NCI-H128 (cell line): ENCODE measurements around the gene TMEM208.

Experiments used
- DNase-seq: peaks from one replicate; lab custom pipeline; 2025; ENCODE audit not compliant: unreplicated experiment; lab: John Stamatoyannopoulos, UW

The TMEM208 gene

GRCh38 chr16:67234180-67234597 is 7.3 kb downstream of the TMEM208 start:
- no peak for DNase-seq

GRCh38 chr16:67235816-67236562 is 9.1 kb downstream of the TMEM208 start:
- DNase-seq: no peak

GRCh38 chr16:67236563-67237395 is 9.8 kb downstream of the TMEM208 start:
- no peak for DNase-seq

- DNase-seq: no peak
These were observed 10.7 kb downstream of the TMEM208 start for GRCh38 chr16:67237396-67238277.

- no peak for DNase-seq
These were observed 11.3 kb downstream of the TMEM208 start for GRCh38 chr16:67238278-67238575.

- DNase-seq: no peak
These were observed 12.0 kb downstream of the TMEM208 start for GRCh38 chr16:67238806-67239470.

GRCh38 chr16:67240506-67240905 is 13.6 kb downstream of the TMEM208 start:
- no peak for DNase-seq

GRCh38 chr16:67241008-67241900 is 14.3 kb downstream of the TMEM208 start:
- no peak for DNase-seq

- DNase-seq: no peak
These were observed 15.3 kb downstream of the TMEM208 start for GRCh38 chr16:67242138-67242730.

GRCh38 chr16:67243481-67243880 is 16.6 kb downstream of the TMEM208 start:
- no peak for DNase-seq

- no peak for DNase-seq
These were observed 17.7 kb downstream of the TMEM208 start for GRCh38 chr16:67244387-67245185.

- DNase-seq: no peak
These were observed 18.3 kb downstream of the TMEM208 start for GRCh38 chr16:67245186-67245585.

- DNase-seq: no peak
These were observed 18.7 kb downstream of the TMEM208 start for GRCh38 chr16:67245674-67246080.

GRCh38 chr16:67246081-67246755 is 19.3 kb downstream of the TMEM208 start:
- DNase-seq: no peak

- DNase-seq: peak; percentile 22
These were observed 19.8 kb downstream of the TMEM208 start for GRCh38 chr16:67246756-67247191.

GRCh38 chr16:67247192-67248072 is 20.5 kb downstream of the TMEM208 start, which contains the start of gene FHOD1:
FHOD1 (minus strand) TSS chr16:67247481; CDS start chr16:67247410, 71 bp downstream.
- peak; percentile 72 for DNase-seq

- no peak for DNase-seq
These were observed 21.1 kb downstream of the TMEM208 start for GRCh38 chr16:67248073-67248400.
